Esophagus squamous epithelium (tissue), 4 donors: Measurements from ENCODE around the gene RTN4RL1.

ENCODE experiments used
- CTCF ChIP-seq, 6 experiments: fragments of 450-650 bp in 4 of 6; fragments of 200-600 bp in 2 of 6; sonication (generic) in 2 of 6; IDR thresholded peaks; one replicate each; pipeline ENCODE4 v1.5.1; 2016 to 2019; ENCODE audit warnings: antibody characterized with exemption in 6 of 6, mild to moderate bottlenecking in 4 of 6, moderate library complexity in 4 of 6
- POLR2A ChIP-seq, 4 donors: fragments of 450-650 bp; IDR thresholded peaks; one replicate each; pipeline ENCODE4 v1.6.1; 2017; ENCODE audit warnings: antibody characterized with exemption in 4 of 4, mild to moderate bottlenecking in 4 of 4, moderate library complexity in 3 of 4

- TF ChIP-seq CTCF (IDR thresholded peaks at IDR 0.05) = no peak
- no peak for TF ChIP-seq POLR2A (IDR thresholded peaks at IDR 0.05)
Measured at GRCh38 chr17:2051061-2051932, 26.2 kb upstream of the RTN4RL1 start.
